Lower leg skin (tissue), 4 donors: ENCODE measurements around the gene ARHGAP10. TPM values are rescaled to one million over a fixed set of nuclear protein-coding genes. Genes with fewer than 3 reads are reported as not detected.

Source experiments
- DNase-seq, 2 donors: peaks; one replicate each; pipeline ENCODE4 v3.0.0-alpha.2; 2019; ENCODE audit warnings: low spot score in 2 of 2
- H3K4me3 ChIP-seq: fragments of 200-600 bp; sonication (generic); 2 replicates; pipeline ENCODE4 v1.5.1; 2017; ENCODE audit warnings: mild to moderate bottlenecking, low read depth; ENCODE audit not compliant: poor library complexity, severe bottlenecking
- CTCF ChIP-seq, 3 donors: fragments of 450-650 bp; IDR thresholded peaks; one replicate each; pipeline ENCODE4 v1.5.1; 2016; ENCODE audit warnings: antibody characterized with exemption in 3 of 3, mild to moderate bottlenecking in 3 of 3, moderate library complexity in 2 of 3
- POLR2A ChIP-seq, 2 donors: fragments of 450-650 bp; IDR thresholded peaks; one replicate each; pipeline ENCODE4 v1.6.1; 2016 to 2017; ENCODE audit warnings: antibody characterized with exemption in 2 of 2, mild to moderate bottlenecking in 1 of 2, moderate library complexity in 1 of 2
- WGBS, 2 donors: methylation state at CpG; one replicate each; pipeline ENCODE4 v1.1.5; 2018; 5-methylcytosine and 5-hydroxymethylcytosine counted together
- intact Hi-C: fragments of 100-400 bp; cut with DNase I; formaldehyde crosslinking; loops from one replicate; pipeline ENCODE4 v1.15.0; 2023; ENCODE audit warnings: low total_unique reads
- total RNA-seq, 4 donors: library from RNA; depleted of rRNA; stranded (reverse); fragments of >200 nt; gene quantifications; one replicate each; pipeline ENCODE4 v1.1.0, GENCODE V29; 2016

The ARHGAP10 gene
- total RNA-seq, 4 donors from 2014 or later = 30.6 to 45.8 (median 37.9) TPM

GRCh38 chr4:148094149-148094548 lies 362.3 kb downstream of the ARHGAP10 start:
- intact Hi-C loops = no loop called here
- 89 to 100% methylated on average over 1 of the region's 1 CpG for WGBS, 2 donors
- H3K4me3 ChIP-seq = no peak overlapping the region
- TF ChIP-seq POLR2A (IDR thresholded peaks at IDR 0.05) (no peak), CTCF (IDR thresholded peaks at IDR 0.05) (no peak)
- DNase-seq = no peak

- no peak for DNase-seq
- WGBS, 2 donors = 95 to 98% methylated on average over 5 of the region's 5 CpGs
- intact Hi-C loops = no loop called here
- TF ChIP-seq POLR2A (IDR thresholded peaks at IDR 0.05) = no peak
- no peak for TF ChIP-seq CTCF (IDR thresholded peaks at IDR 0.05)
- H3K4me3 ChIP-seq = no peak overlapping the region
These were observed 363.5 kb downstream of the ARHGAP10 start for GRCh38 chr4:148095346-148095923.

- intact Hi-C loops = no loop called here
- no peak overlapping the region for H3K4me3 ChIP-seq
- no peak for DNase-seq
- 95% methylated on average over 5 of the region's 5 CpGs for WGBS, 2 donors
- no peak for TF ChIP-seq CTCF (IDR thresholded peaks at IDR 0.05)
- no peak for TF ChIP-seq POLR2A (IDR thresholded peaks at IDR 0.05)
These were observed 365.9 kb downstream of the ARHGAP10 start for GRCh38 chr4:148097801-148098200.

- H3K4me3 ChIP-seq = no peak overlapping the region
- no peak for DNase-seq
- WGBS, 2 donors = 78 to 98% methylated on average over 3 of the region's 3 CpGs
- TF ChIP-seq POLR2A (IDR thresholded peaks at IDR 0.05) (no peak), CTCF (IDR thresholded peaks at IDR 0.05) (no peak)
- intact Hi-C loops = no loop called here
These were observed 369.3 kb downstream of the ARHGAP10 start for GRCh38 chr4:148101235-148101634.

- no peak overlapping the region for H3K4me3 ChIP-seq
- TF ChIP-seq POLR2A (IDR thresholded peaks at IDR 0.05) (no peak), CTCF (IDR thresholded peaks at IDR 0.05) (no peak)
- no peak for DNase-seq
- 63 to 83% methylated on average over 4 of the region's 4 CpGs for WGBS, 2 donors
- intact Hi-C loops = no loop called here
These were observed 369.9 kb downstream of the ARHGAP10 start for GRCh38 chr4:148101790-148102189.
